Parathyroid adenoma (tissue), 2 donors: Measurements from ENCODE around the gene NXPE3.
A peak's percentile ranks its signal among the peaks of the same experiment; 100 is the strongest.

Experiments used
- H2AFZ ChIP-seq: fragments of 300-600 bp; sonication (generic); one replicate; pipeline ENCODE4 v1.7.0; 2017; ENCODE audit warnings: antibody characterized with exemption, mild to moderate bottlenecking
- H3K27ac ChIP-seq: fragments of 300-600 bp; sonication (generic); one replicate; pipeline ENCODE4 v1.7.0; 2017
- H3K27me3 ChIP-seq: fragments of 300-600 bp; sonication (generic); one replicate; pipeline ENCODE4 v1.7.0; 2017; ENCODE audit warnings: low read length; ENCODE audit not compliant: control insufficient read depth, insufficient read depth
- H3K36me3 ChIP-seq: fragments of 300-600 bp; sonication (generic); one replicate; pipeline ENCODE4 v1.7.0; 2017; ENCODE audit warnings: low read length; ENCODE audit not compliant: control insufficient read depth, insufficient read depth
- H3K4me1 ChIP-seq: fragments of 300-600 bp; sonication (generic); one replicate; pipeline ENCODE4 v1.7.0; 2017; ENCODE audit warnings: control low read depth
- H3K4me2 ChIP-seq: fragments of 300-600 bp; sonication (generic); one replicate; pipeline ENCODE4 v1.7.0; 2017; ENCODE audit warnings: low read length
- H3K4me3 ChIP-seq: fragments of 300-600 bp; sonication (generic); one replicate; pipeline ENCODE4 v1.7.0; 2017; ENCODE audit warnings: low read depth, low read length
- H3K79me2 ChIP-seq: fragments of 300-600 bp; sonication (generic); one replicate; pipeline ENCODE4 v1.7.0; 2017; ENCODE audit warnings: control low read depth
- H3K9ac ChIP-seq: fragments of 300-600 bp; sonication (generic); one replicate; pipeline ENCODE4 v1.7.0; 2017; ENCODE audit warnings: mild to moderate bottlenecking
- H3K9me3 ChIP-seq: fragments of 300-600 bp; sonication (generic); one replicate; pipeline ENCODE4 v1.7.0; 2017; ENCODE audit warnings: low read length; ENCODE audit not compliant: control insufficient read depth
- TF ChIP-seq, protein P1 (sequence below): fragments of 300-600 bp; sonication (generic); IDR thresholded peaks from one replicate; pipeline ENCODE4 v1.7.0; 2017; ENCODE audit warnings: antibody characterized with exemption, mild to moderate bottlenecking
- donor health status: primary hyperparathyroidism.

The NXPE3 gene

DNA sequence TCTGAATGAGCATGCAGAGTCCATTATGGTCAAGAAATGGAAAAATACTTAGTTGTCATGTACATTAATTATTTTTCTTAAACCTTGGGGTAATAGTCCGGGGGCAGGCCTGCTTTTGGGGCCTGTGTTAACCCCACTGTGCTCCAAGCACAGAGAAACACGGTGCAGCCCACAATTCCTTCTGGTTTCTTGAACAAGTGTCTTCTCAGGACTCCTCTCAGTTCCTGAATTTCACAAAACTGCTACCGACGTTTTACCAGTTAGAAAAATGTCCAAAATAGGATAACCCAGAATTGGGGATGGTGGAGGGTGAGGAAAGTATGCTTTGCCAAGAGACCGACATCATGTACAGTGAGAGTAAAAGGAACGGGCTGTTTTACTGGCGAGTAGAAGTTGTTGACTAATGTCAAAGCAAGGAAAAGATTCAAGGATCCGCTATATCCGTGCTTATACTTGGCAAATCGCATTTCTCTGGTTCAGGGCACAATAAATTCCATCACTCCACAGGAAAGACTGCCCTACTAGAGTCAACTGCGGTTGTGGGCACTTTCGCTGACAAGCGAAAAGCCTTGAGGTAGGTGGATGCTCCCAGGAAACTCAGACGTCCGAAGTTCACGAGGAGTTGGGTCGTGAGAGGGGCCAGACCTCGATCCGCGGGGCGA lies 495 bp upstream of the NXPE3 start:
- H3K4me3 ChIP-seq = peak overlapping the region; percentile 79
- peaks cover 9% of the 10 kb centered on the region for H3K79me2 ChIP-seq
- H2AFZ ChIP-seq = peak overlapping the region; percentile 98
- TF ChIP-seq, protein P1, sequence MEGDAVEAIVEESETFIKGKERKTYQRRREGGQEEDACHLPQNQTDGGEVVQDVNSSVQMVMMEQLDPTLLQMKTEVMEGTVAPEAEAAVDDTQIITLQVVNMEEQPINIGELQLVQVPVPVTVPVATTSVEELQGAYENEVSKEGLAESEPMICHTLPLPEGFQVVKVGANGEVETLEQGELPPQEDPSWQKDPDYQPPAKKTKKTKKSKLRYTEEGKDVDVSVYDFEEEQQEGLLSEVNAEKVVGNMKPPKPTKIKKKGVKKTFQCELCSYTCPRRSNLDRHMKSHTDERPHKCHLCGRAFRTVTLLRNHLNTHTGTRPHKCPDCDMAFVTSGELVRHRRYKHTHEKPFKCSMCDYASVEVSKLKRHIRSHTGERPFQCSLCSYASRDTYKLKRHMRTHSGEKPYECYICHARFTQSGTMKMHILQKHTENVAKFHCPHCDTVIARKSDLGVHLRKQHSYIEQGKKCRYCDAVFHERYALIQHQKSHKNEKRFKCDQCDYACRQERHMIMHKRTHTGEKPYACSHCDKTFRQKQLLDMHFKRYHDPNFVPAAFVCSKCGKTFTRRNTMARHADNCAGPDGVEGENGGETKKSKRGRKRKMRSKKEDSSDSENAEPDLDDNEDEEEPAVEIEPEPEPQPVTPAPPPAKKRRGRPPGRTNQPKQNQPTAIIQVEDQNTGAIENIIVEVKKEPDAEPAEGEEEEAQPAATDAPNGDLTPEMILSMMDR = no peak
- peak overlapping the region; percentile 88 for H3K27ac ChIP-seq
- no peak overlapping the region for H3K9ac ChIP-seq
- peak overlapping the region; percentile 74 for H3K4me2 ChIP-seq
- H3K9me3 ChIP-seq = no peaks in the 10 kb centered on the region
- peaks cover 14% of the 10 kb centered on the region for H3K4me1 ChIP-seq
- H3K27me3 ChIP-seq = no peaks in the 10 kb centered on the region
- no peaks in the 10 kb centered on the region for H3K36me3 ChIP-seq

DNA sequence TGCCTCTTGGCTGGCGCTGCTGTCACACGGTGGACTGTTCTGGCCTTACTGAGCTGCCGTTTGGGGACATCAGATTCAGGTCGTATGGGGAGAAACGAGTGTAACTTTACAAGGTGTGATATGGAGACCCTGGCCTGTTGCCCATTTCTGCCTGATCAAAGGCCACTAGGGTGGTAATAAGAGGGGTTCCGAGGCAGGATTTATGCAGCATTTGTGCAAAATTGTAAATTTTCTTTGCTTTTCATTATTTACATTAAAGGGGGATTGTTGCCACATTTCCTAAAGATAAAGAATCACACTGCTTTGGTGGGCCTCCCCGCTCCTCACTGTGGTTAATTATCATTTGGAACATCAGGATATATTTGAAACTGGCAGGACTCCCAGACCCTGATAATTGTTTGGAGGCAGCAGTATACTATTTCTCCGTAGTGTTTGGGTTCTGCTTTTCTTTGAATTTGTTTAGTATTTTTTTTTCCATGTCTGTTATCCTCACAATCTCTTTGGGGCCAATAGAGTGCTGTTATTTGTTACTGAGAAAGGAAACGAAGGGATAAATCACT lies 891 bp downstream of the NXPE3 start:
- Histone ChIP-seq H3K4me3 (peak overlapping the region; percentile 79), H3K4me1 (peaks cover 14% of the 10 kb centered on the region), H3K27ac (peak overlapping the region; percentile 88), H3K9ac (no peak overlapping the region), H3K9me3 (no peaks in the 10 kb centered on the region), H3K4me2 (peak overlapping the region; percentile 74), H3K36me3 (no peaks in the 10 kb centered on the region), H3K79me2 (peaks cover 22% of the 10 kb centered on the region), H2AFZ (peak overlapping the region; percentile 98), H3K27me3 (no peaks in the 10 kb centered on the region)
- TF ChIP-seq, protein P1 = no peak

DNA sequence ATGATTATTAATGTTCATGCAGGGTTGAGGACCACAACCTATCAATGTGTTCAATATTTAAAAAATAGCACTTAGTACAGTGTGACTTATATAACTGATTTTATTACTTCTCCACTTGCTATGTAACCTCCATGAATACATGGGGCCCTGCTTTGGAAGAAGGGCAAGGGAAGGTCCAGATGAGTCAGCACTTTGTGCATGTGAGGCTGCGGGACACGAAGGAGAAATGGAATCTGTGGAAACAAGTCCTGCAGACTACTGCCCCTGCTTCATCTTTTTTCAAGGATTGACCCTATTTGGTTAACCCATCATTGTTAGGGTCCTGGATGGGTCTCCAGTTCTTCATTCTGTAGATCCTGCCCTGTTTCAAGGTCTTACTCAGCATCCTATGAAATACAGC lies 1.6 kb downstream of the NXPE3 start:
- TF ChIP-seq, protein P1 = no peak
- H3K79me2 ChIP-seq = peaks cover 28% of the 10 kb centered on the region
- H3K27ac ChIP-seq = peak overlapping the region; percentile 88
- H3K4me3 ChIP-seq = peak overlapping the region; percentile 79
- no peak overlapping the region for H3K9ac ChIP-seq
- no peak overlapping the region for H2AFZ ChIP-seq
- peak overlapping the region; percentile 74 for H3K4me2 ChIP-seq
- no peaks in the 10 kb centered on the region for H3K36me3 ChIP-seq
- H3K4me1 ChIP-seq = peaks cover 14% of the 10 kb centered on the region
- H3K9me3 ChIP-seq = no peaks in the 10 kb centered on the region
- H3K27me3 ChIP-seq = no peaks in the 10 kb centered on the region

- peaks cover 30% of the 10 kb centered on the region for H3K79me2 ChIP-seq
- peaks cover 14% of the 10 kb centered on the region for H3K4me1 ChIP-seq
- no peaks in the 10 kb centered on the region for H3K9me3 ChIP-seq
- H3K36me3 ChIP-seq = no peaks in the 10 kb centered on the region
- H3K27me3 ChIP-seq = no peaks in the 10 kb centered on the region
- H2AFZ ChIP-seq = no peak overlapping the region
- H3K9ac ChIP-seq = no peak overlapping the region
- TF ChIP-seq, protein P1 = no peak
- peak overlapping the region; percentile 79 for H3K4me3 ChIP-seq
- H3K27ac ChIP-seq = peak overlapping the region; percentile 88
- H3K4me2 ChIP-seq = no peak overlapping the region
These were observed 2.2 kb downstream of the NXPE3 start for GRCh38 chr3:101781166-101781565.
